Neural cell (in vitro differentiated cells): ENCODE results near the gene GDNF.

Experiments used
- EP300 ChIP-seq: fragments of 450-650 bp; conservative IDR thresholded peaks from 2 replicates; pipeline ENCODE4 v1.6.1; 2014; ENCODE audit warnings: antibody characterized with exemption, mild to moderate bottlenecking, moderate library complexity; ENCODE audit not compliant: poor library complexity, severe bottlenecking
- EZH2 ChIP-seq: fragments of 200-600, 300-800 bp; shearing (Covaris generic), sonication (generic); IDR thresholded peaks from 2 replicates; pipeline ENCODE4 v1.6.1; 2014; ENCODE audit warnings: antibody characterized with exemption, low read length, borderline replicate concordance, mild to moderate bottlenecking; ENCODE audit not compliant: insufficient read depth, poor library complexity, severe bottlenecking
- POLR2AphosphoS5 ChIP-seq: IDR thresholded peaks from 2 replicates; pipeline ENCODE4 v1.6.1; 2012
- TAF1 ChIP-seq: IDR thresholded peaks from 2 replicates; pipeline ENCODE4 v1.6.1; 2012; ENCODE audit warnings: low read depth
- TF ChIP-seq, protein P1 (sequence below): fragments of 450-650 bp; IDR thresholded peaks from 2 replicates; pipeline ENCODE4 v1.5.1; 2014; ENCODE audit warnings: antibody characterized with exemption, mild to moderate bottlenecking, moderate library complexity; ENCODE audit not compliant: poor library complexity, severe bottlenecking

GRCh38 chr5:37871023-37871815 lies 31.4 kb upstream of the GDNF start:
- TF ChIP-seq, protein P1, sequence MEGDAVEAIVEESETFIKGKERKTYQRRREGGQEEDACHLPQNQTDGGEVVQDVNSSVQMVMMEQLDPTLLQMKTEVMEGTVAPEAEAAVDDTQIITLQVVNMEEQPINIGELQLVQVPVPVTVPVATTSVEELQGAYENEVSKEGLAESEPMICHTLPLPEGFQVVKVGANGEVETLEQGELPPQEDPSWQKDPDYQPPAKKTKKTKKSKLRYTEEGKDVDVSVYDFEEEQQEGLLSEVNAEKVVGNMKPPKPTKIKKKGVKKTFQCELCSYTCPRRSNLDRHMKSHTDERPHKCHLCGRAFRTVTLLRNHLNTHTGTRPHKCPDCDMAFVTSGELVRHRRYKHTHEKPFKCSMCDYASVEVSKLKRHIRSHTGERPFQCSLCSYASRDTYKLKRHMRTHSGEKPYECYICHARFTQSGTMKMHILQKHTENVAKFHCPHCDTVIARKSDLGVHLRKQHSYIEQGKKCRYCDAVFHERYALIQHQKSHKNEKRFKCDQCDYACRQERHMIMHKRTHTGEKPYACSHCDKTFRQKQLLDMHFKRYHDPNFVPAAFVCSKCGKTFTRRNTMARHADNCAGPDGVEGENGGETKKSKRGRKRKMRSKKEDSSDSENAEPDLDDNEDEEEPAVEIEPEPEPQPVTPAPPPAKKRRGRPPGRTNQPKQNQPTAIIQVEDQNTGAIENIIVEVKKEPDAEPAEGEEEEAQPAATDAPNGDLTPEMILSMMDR, result no peak
- TF ChIP-seq EP300, result no peak
- no peak for TF ChIP-seq POLR2AphosphoS5
- no peak for TF ChIP-seq EZH2
- TF ChIP-seq TAF1, result no peak
